ENCODE data around the gene PDRG1. TPM values are rescaled to one million over a fixed set of nuclear protein-coding genes. Genes with fewer than 3 reads are reported as not detected.

PDRG1 gene
- total and polyA plus RNA-seq, 2 donors (not counting 3 experiments of a cell fraction or from before 2014, with no cell fraction given) = 14.6 to 17.0 TPM

DNA sequence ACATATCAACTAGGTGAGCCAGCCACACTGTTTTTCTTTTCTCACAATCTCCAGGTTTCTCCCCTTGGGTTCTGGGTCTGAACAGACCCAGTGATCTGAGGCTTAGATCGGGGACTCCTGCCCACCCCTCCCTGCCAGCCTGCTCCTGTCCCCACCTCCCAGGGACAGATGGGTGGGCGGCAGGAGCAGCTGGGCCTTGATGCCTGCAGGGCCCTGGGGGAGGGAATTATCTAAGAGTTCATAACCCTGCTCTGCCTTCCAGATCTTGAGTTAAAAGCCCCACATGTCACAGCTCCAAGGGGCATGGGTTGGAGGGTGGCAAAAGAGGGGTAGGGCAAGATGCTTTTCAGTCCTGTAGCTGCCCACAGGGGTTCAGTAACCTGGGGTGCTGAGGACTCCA lies 10.9 kb upstream of the PDRG1 start:
- Histone ChIP-seq H4K20me1 (replicated peaks; ENCODE audit: control insufficient read depth, extremely low read depth, insufficient read depth, low read length) (no peaks in the 10 kb centered on the region), H2AFZ (ENCODE audit: low read depth, low read length) (no peak overlapping the region), H3K4me3 (replicated peaks in 1 of 3; ENCODE audit: insufficient read depth in 1 of 3, low read depth in 1 of 3, low read length in 3 of 3) (no peak overlapping the region), H3K4me2 (ENCODE audit: insufficient read depth, low read length) (no peak overlapping the region), H3K9me3 (replicated peaks; ENCODE audit: control insufficient read depth, insufficient read depth, low read length) (no peaks in the 10 kb centered on the region), H3K9me1 (replicated peaks; ENCODE audit: control insufficient read depth, extremely low read depth, insufficient read depth, low read length) (no peaks in the 10 kb centered on the region), H3K9ac (replicated peaks; ENCODE audit: extremely low read depth, insufficient read depth, low read length) (no peak overlapping the region), H3K4me1 (ENCODE audit: control insufficient read depth, extremely low read depth, insufficient read depth, low read length) (no peaks in the 10 kb centered on the region), H3K36me3 (ENCODE audit: control insufficient read depth in 2 of 2, extremely low read depth in 1 of 2, insufficient read depth in 2 of 2, low read length in 2 of 2) (no peaks in the 10 kb centered on the region), H3K27ac (ENCODE audit: insufficient read depth, low read depth, low read length) (no peak overlapping the region), H3K79me2 (ENCODE audit: control insufficient read depth, insufficient read depth, low read length) (no peaks in the 10 kb centered on the region), H3K27me3 (ENCODE audit: control insufficient read depth in 2 of 2, insufficient read depth in 2 of 2, low read length in 2 of 2) (peaks cover 24 to 27% of the 10 kb centered on the region in 2 experiments)
- POLR2A ChIA-PET = no interaction called here
- intact Hi-C loops (cut with micrococcal nuclease) = no loop called here
- FAIRE-seq (no peak), DNase-seq (ENCODE audit: low read depth, low spot score) (no peak)
- no TSS peak for BruUV-seq (replicated peaks)
- CTCF ChIA-PET = interaction anchor here (3.7 kb wide), 1 partner anchor 10 kb away, joined by 24 read pairs; the partner anchor contains the start of gene PDRG1
- dilution Hi-C loops (cut with MboI; ENCODE audit: extremely low pct_ligation_motif_present, low sequenced_read_pairs) = no loop called here
- TF ChIP-seq, protein P1, sequence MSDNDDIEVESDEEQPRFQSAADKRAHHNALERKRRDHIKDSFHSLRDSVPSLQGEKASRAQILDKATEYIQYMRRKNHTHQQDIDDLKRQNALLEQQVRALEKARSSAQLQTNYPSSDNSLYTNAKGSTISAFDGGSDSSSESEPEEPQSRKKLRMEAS (IDR thresholded peaks at IDR 0.05; ENCODE audit: insufficient read depth, insufficient read length) = no peak
- TF ChIP-seq POLR2AphosphoS5 (IDR thresholded peaks at IDR 0.05; ENCODE audit: insufficient read depth, low read depth, low read length) (no peak), JUN (IDR thresholded peaks at IDR 0.05; ENCODE audit: borderline replicate concordance, insufficient read depth, insufficient read length, low read depth) (no peak)

DNA sequence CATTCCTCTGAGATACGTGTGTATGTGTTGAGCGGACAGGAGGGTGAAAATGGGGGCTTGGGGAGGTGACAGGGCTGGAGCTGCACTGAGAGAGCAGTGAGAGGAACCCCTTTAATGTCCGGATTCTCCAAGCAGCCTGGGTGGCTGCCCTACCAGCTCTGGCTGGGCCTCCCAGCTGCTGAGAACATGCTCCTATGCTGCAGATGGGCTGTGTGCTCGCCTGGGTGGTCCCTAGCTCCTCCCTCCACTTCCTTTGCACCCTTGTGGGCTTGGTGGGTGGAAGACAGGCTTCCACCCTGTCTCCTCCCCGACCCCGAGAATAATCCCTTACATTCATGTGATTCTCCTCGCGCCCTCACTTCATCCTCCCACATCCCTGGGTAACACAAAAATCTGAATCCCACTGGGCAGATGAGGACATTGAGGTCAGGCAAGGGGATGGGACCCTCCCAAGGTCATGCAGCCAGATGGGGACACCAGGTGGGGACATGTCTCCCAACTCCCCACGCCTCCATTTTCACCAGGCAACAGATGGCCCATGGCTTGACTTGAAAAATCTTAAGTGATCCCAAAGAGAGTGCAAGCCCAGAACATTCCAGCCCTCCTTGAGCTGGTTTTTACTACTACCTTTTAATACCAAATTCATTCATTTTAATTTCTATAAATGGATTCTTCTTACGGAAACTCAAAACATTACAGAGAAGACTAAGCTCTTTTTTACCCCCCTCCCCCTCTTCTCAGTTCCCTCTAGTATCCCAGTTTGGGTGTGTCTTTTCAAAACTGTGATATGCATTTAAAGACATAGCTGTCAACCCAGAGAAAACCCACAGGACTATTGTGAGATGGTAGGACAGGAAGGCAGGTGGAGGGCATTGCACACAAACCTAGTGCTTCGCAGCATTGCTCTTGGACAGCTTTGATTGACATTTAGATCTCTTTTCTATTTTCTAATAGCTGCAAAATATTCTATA lies 5.0 kb upstream of the PDRG1 start:
- TF ChIP-seq MYC (IDR thresholded peaks at IDR 0.05; ENCODE audit: low read depth, low read length) = no peak
- TF ChIP-seq JUN (IDR thresholded peaks at IDR 0.05; ENCODE audit: borderline replicate concordance, insufficient read depth, insufficient read length, low read depth) = no peak
- TF ChIP-seq EZH2 (IDR thresholded peaks at IDR 0.05; ENCODE audit: borderline replicate concordance, low read depth, low read length, severe bottlenecking) = no peak
- TF ChIP-seq, protein P1 (IDR thresholded peaks at IDR 0.05; ENCODE audit: insufficient read depth, insufficient read length) = no peak
- TF ChIP-seq GATA2 (IDR thresholded peaks at IDR 0.05; ENCODE audit: insufficient read depth, insufficient read length, low read depth, low read length) = no peak
- TF ChIP-seq POLR2AphosphoS5 (IDR thresholded peaks at IDR 0.05; ENCODE audit: insufficient read depth, low read depth, low read length) = no peak
- no peak for TF ChIP-seq POLR2A (IDR thresholded peaks at IDR 0.05; ENCODE audit: low read depth, low read length)
- TF ChIP-seq FOS (IDR thresholded peaks at IDR 0.05; ENCODE audit: borderline replicate concordance, insufficient read depth, low read length) = no peak
- TF ChIP-seq, protein P2, sequence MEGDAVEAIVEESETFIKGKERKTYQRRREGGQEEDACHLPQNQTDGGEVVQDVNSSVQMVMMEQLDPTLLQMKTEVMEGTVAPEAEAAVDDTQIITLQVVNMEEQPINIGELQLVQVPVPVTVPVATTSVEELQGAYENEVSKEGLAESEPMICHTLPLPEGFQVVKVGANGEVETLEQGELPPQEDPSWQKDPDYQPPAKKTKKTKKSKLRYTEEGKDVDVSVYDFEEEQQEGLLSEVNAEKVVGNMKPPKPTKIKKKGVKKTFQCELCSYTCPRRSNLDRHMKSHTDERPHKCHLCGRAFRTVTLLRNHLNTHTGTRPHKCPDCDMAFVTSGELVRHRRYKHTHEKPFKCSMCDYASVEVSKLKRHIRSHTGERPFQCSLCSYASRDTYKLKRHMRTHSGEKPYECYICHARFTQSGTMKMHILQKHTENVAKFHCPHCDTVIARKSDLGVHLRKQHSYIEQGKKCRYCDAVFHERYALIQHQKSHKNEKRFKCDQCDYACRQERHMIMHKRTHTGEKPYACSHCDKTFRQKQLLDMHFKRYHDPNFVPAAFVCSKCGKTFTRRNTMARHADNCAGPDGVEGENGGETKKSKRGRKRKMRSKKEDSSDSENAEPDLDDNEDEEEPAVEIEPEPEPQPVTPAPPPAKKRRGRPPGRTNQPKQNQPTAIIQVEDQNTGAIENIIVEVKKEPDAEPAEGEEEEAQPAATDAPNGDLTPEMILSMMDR (IDR thresholded peaks at IDR 0.05; ENCODE audit: extremely low read depth in 1 of 2, insufficient read depth in 1 of 2, low read depth in 1 of 2, low read length in 2 of 2) = no peak
- H3K79me2 ChIP-seq (ENCODE audit: control insufficient read depth, insufficient read depth, low read length) = no peaks in the 10 kb centered on the region
- POLR2A ChIA-PET = no interaction called here
- CTCF ChIA-PET = interaction anchor here (1.1 to 1.3 kb wide), 3 partner anchors 10 to 134 kb away, joined by 3 to 7 read pairs (median 3); no protein-coding TSS in a partner anchor
- no peak overlapping the region for H3K4me2 ChIP-seq (ENCODE audit: insufficient read depth, low read length)
- FAIRE-seq (no peak), DNase-seq (ENCODE audit: low read depth, low spot score) (no peak)
- H4K20me1 ChIP-seq (replicated peaks; ENCODE audit: control insufficient read depth, extremely low read depth, insufficient read depth, low read length) = no peaks in the 10 kb centered on the region
- H3K9me1 ChIP-seq (replicated peaks; ENCODE audit: control insufficient read depth, extremely low read depth, insufficient read depth, low read length) = no peaks in the 10 kb centered on the region
- H3K4me3 ChIP-seq (replicated peaks in 1 of 3; ENCODE audit: insufficient read depth in 1 of 3, low read depth in 1 of 3, low read length in 3 of 3) = no peak overlapping the region
- no TSS peak for BruUV-seq (replicated peaks)
- no peaks in the 10 kb centered on the region for H3K36me3 ChIP-seq (ENCODE audit: control insufficient read depth in 2 of 2, extremely low read depth in 1 of 2, insufficient read depth in 2 of 2, low read length in 2 of 2)
- no peak overlapping the region for H3K9ac ChIP-seq (replicated peaks; ENCODE audit: extremely low read depth, insufficient read depth, low read length)
- H3K9me3 ChIP-seq (replicated peaks; ENCODE audit: control insufficient read depth, insufficient read depth, low read length) = no peaks in the 10 kb centered on the region
- peaks cover 3 to 5% of the 10 kb centered on the region in 2 experiments for H3K27me3 ChIP-seq (ENCODE audit: control insufficient read depth in 2 of 2, insufficient read depth in 2 of 2, low read length in 2 of 2)
- H2AFZ ChIP-seq (ENCODE audit: low read depth, low read length) = no peak overlapping the region
- H3K27ac ChIP-seq (ENCODE audit: insufficient read depth, low read depth, low read length) = no peak overlapping the region
- H3K4me1 ChIP-seq (ENCODE audit: control insufficient read depth, extremely low read depth, insufficient read depth, low read length) = no peaks in the 10 kb centered on the region
- intact Hi-C loops (cut with micrococcal nuclease) = no loop called here
- dilution Hi-C loops (cut with MboI; ENCODE audit: extremely low pct_ligation_motif_present, low sequenced_read_pairs) = no loop called here
